Measurements from ENCODE around the gene CCL21.
"Not testable (repeated sequence)": the region's sequence is repeated elsewhere in the genome, so short reads cannot be mapped to it uniquely, and the experiment has no call there.

CCL21 gene, protein sequence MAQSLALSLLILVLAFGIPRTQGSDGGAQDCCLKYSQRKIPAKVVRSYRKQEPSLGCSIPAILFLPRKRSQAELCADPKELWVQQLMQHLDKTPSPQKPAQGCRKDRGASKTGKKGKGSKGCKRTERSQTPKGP
- total RNA-seq = 0 reads per million in 9 experiments

GRCh38 chr9:34710023-34710422 lies at the start of gene CCL21:
CCL21 (minus strand) TSS chr9:34710136; CDS start chr9:34710066, 70 bp downstream.
- ATAC-seq (replicated peaks) = no peak
- no peaks in the 10 kb centered on the region for H3K9me3 Mint-ChIP-seq
- no peaks in the 10 kb centered on the region for H3K36me3 Mint-ChIP-seq (ENCODE audit: insufficient read depth)
- DNase-seq = no peak
- H3K27ac Mint-ChIP-seq = no peak within 1 kb of the TSS
- peaks cover 20 to 33% of the 10 kb centered on the region in 2 donors for H3K27me3 Mint-ChIP-seq
- H3K4me3 Mint-ChIP-seq = no peak within 1 kb of the TSS
- H3K4me1 Mint-ChIP-seq (ENCODE audit: low read depth in 2 of 2) = no peaks in the 10 kb centered on the region

GRCh38 chr9:34759432-34760134 lies 49.6 kb upstream of the CCL21 start:
- Mint-ChIP-seq H3K4me3 (no peak overlapping the region), H3K9me3 (no peaks in the 10 kb centered on the region), H3K36me3 (ENCODE audit: insufficient read depth) (no peaks in the 10 kb centered on the region), H3K27me3 (peaks cover 40 to 60% of the 10 kb centered on the region in 2 donors), H3K27ac (no peak overlapping the region), H3K4me1 (ENCODE audit: low read depth in 2 of 2) (peaks cover 1 to 2% of the 10 kb centered on the region in 2 donors)
- DNase-seq (no peak), ATAC-seq (replicated peaks) (no peak)

DNA sequence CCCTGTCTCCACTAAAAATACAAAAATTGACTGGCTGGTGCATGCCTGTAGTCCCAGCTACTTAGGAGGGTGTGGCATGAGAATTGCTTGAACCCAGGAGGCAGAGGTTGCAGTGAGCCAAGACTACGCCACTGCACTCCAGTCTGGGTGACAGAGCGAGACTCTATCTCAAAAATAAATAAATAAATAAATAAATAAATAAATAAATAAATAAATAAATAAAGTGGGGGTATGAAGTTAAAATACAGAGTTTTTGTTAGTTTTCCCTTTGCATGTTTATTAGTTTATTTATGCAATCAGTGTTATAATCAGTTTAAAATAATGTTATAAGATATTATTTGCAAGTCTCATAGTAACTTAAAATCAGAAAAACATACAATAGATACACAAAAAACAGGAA lies 40.4 kb upstream of the CCL21 start:
- not testable (repeated sequence) for DNase-seq; H3K36me3 Mint-ChIP-seq (ENCODE audit: insufficient read depth); H3K4me1 Mint-ChIP-seq (ENCODE audit: low read depth in 2 of 2); H3K4me3 Mint-ChIP-seq; H3K9me3 Mint-ChIP-seq; H3K27ac Mint-ChIP-seq; ATAC-seq (replicated peaks)
- peaks cover 20 to 62% of the 10 kb centered on the region in 2 donors for H3K27me3 Mint-ChIP-seq

GRCh38 chr9:34746526-34746925 lies 36.6 kb upstream of the CCL21 start:
- H3K4me3 Mint-ChIP-seq = no peak overlapping the region
- H3K36me3 Mint-ChIP-seq (ENCODE audit: insufficient read depth) = no peaks in the 10 kb centered on the region
- no peaks in the 10 kb centered on the region for H3K4me1 Mint-ChIP-seq (ENCODE audit: low read depth in 2 of 2)
- no peak overlapping the region for H3K27ac Mint-ChIP-seq
- H3K27me3 Mint-ChIP-seq = peaks cover 33 to 66% of the 10 kb centered on the region in 2 donors
- DNase-seq (no peak), ATAC-seq (replicated peaks) (no peak)
- H3K9me3 Mint-ChIP-seq = no peaks in the 10 kb centered on the region

- Mint-ChIP-seq H3K9me3 (no peaks in the 10 kb centered on the region), H3K4me3 (no peak overlapping the region), H3K36me3 (ENCODE audit: insufficient read depth) (no peaks in the 10 kb centered on the region), H3K27ac (no peak overlapping the region), H3K4me1 (ENCODE audit: low read depth in 2 of 2) (no peaks in the 10 kb centered on the region), H3K27me3 (peaks cover 48 to 55% of the 10 kb centered on the region in 2 donors)
- ATAC-seq (replicated peaks) (no peak), DNase-seq (no peak)
Measured at GRCh38 chr9:34744295-34745221, 34.6 kb upstream of the CCL21 start.

- Mint-ChIP-seq H3K4me1 (ENCODE audit: low read depth in 2 of 2) (no peaks in the 10 kb centered on the region), H3K27me3 (peaks cover 54 to 58% of the 10 kb centered on the region in 2 donors), H3K36me3 (ENCODE audit: insufficient read depth) (no peaks in the 10 kb centered on the region), H3K27ac (no peak overlapping the region), H3K9me3 (no peaks in the 10 kb centered on the region), H3K4me3 (no peak overlapping the region)
- no peak for ATAC-seq (replicated peaks)
- DNase-seq = no peak
Measured at GRCh38 chr9:34742710-34743109, 32.8 kb upstream of the CCL21 start.

DNA sequence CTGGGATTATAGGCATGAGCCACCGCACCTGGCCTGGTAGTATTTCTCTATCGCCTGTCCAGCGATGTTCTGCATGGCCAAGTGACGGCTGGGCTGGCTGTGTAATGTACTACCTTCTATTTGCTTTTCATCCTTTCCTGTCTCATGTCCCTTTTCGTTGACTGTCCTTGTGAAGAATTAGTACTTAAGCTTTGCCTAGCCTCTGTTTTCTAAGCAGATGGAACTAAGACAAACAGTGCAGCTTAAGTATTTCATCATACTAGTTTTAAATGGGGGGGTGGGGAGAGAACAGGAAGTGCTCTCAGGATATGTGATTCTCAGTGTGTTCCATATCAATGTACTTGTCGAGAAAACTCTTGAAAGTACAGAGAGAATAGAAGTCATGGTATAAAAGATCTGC lies 31.7 kb upstream of the CCL21 start:
- peaks cover 46 to 62% of the 10 kb centered on the region in 2 donors for H3K27me3 Mint-ChIP-seq
- ATAC-seq (replicated peaks) (no peak), DNase-seq (no peak)
- no peaks in the 10 kb centered on the region for H3K9me3 Mint-ChIP-seq
- H3K36me3 Mint-ChIP-seq (ENCODE audit: insufficient read depth) = no peaks in the 10 kb centered on the region
- no peak overlapping the region for H3K27ac Mint-ChIP-seq
- no peak overlapping the region for H3K4me3 Mint-ChIP-seq
- no peaks in the 10 kb centered on the region for H3K4me1 Mint-ChIP-seq (ENCODE audit: low read depth in 2 of 2)

- H3K36me3 Mint-ChIP-seq (ENCODE audit: insufficient read depth); H3K27ac Mint-ChIP-seq; H3K9me3 Mint-ChIP-seq; H3K4me3 Mint-ChIP-seq; DNase-seq; H3K4me1 Mint-ChIP-seq (ENCODE audit: low read depth in 2 of 2); ATAC-seq (replicated peaks): not testable (repeated sequence)
- peaks cover 54 to 59% of the 10 kb centered on the region in 2 donors for H3K27me3 Mint-ChIP-seq
Measured at GRCh38 chr9:34740176-34740575, 30.2 kb upstream of the CCL21 start.

DNA sequence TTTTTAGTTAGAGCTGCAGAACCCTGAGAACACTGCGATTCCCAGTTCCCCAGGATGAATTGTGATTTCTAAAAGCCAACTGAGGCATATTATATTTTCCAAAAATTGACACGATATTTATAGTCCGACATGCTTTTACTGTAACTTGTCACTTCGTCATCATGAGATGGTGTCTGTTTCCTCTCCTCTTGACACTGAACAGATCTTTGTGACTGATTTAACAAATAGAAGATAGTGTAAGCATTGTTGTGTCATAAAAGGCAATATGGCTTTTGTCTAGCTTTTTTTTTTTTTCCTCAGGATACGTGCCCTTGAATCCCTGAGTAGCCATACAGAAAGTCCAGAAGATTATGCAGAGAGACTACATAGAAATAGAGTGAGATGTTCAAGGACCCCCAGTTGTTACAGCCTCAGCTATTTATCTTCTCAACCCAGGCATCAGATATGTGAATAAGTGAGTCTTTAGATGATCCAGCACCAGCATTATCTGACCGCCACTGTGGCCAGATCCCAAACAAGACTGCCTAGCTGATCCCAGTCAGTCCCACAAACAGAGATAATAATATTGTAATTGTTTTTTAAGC lies 27.8 kb upstream of the CCL21 start:
- DNase-seq = no peak
- no peaks in the 10 kb centered on the region for H3K36me3 Mint-ChIP-seq (ENCODE audit: insufficient read depth)
- no peak for ATAC-seq (replicated peaks)
- no peak overlapping the region for H3K27ac Mint-ChIP-seq
- no peaks in the 10 kb centered on the region for H3K9me3 Mint-ChIP-seq
- H3K4me1 Mint-ChIP-seq (ENCODE audit: low read depth in 2 of 2) = no peaks in the 10 kb centered on the region
- peaks cover 39 to 44% of the 10 kb centered on the region in 2 donors for H3K27me3 Mint-ChIP-seq
- no peak overlapping the region for H3K4me3 Mint-ChIP-seq

GRCh38 chr9:34734720-34735119 lies 24.8 kb upstream of the CCL21 start:
- ATAC-seq (replicated peaks) (no peak), DNase-seq (no peak)
- Mint-ChIP-seq H3K36me3 (ENCODE audit: insufficient read depth) (no peaks in the 10 kb centered on the region), H3K27ac (no peak overlapping the region), H3K27me3 (peaks cover 24 to 30% of the 10 kb centered on the region in 2 donors), H3K4me1 (ENCODE audit: low read depth in 2 of 2) (no peaks in the 10 kb centered on the region), H3K4me3 (no peak overlapping the region), H3K9me3 (no peaks in the 10 kb centered on the region)

DNA sequence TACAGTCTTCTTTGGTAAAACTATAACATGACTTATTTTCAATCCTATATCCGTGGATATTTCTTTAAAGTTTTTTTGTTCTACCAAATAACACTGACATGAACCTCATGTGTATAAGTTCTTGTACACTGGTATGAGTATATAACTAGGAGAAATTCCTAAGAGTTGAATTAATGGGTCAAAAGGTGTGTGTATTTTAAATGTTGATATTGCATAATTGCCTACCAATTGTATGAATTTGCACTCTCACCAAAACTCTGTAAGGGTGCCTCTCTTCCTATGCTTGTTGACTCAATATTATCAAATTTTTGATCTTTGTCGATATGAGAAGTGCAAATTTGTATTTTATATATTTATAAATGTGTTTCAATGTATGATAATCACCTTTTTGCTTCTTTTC lies 22.9 kb upstream of the CCL21 start:
- no peaks in the 10 kb centered on the region for H3K4me1 Mint-ChIP-seq (ENCODE audit: low read depth in 2 of 2)
- H3K27ac Mint-ChIP-seq = no peak overlapping the region
- H3K36me3 Mint-ChIP-seq (ENCODE audit: insufficient read depth) = no peaks in the 10 kb centered on the region
- no peaks in the 10 kb centered on the region for H3K9me3 Mint-ChIP-seq
- ATAC-seq (replicated peaks) = no peak
- H3K27me3 Mint-ChIP-seq = peaks cover 6 to 14% of the 10 kb centered on the region in 2 donors
- H3K4me3 Mint-ChIP-seq = no peak overlapping the region
- DNase-seq = no peak

DNA sequence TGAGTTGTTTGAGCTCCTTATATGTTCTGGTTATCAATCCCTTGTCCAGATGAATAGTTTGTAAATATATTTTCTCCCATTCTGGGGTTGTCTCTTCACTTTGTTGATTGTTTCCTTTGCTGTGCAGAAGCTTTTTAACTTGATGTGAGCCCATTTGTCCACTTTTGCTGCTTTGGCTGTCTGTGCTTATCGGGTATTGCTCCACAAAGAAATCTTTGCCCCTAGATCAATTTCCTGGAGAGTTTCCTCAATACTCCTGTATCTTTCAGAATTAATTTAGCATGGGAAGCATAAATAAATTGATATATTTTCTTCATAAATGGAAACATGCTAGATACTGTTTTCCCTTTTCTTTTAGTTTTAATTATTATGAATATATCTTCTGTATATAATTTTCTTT lies 22.5 kb upstream of the CCL21 start:
- H3K4me3 Mint-ChIP-seq = no peak overlapping the region
- no peak overlapping the region for H3K27ac Mint-ChIP-seq
- no peaks in the 10 kb centered on the region for H3K9me3 Mint-ChIP-seq
- no peaks in the 10 kb centered on the region for H3K36me3 Mint-ChIP-seq (ENCODE audit: insufficient read depth)
- H3K4me1 Mint-ChIP-seq (ENCODE audit: low read depth in 2 of 2) = no peaks in the 10 kb centered on the region
- H3K27me3 Mint-ChIP-seq = peaks cover 2 to 10% of the 10 kb centered on the region in 2 donors
- ATAC-seq (replicated peaks) (no peak), DNase-seq (no peak)

- Mint-ChIP-seq H3K27me3 (peaks cover 16 to 25% of the 10 kb centered on the region in 2 donors), H3K27ac (no peak overlapping the region), H3K36me3 (ENCODE audit: insufficient read depth) (no peaks in the 10 kb centered on the region), H3K9me3 (no peaks in the 10 kb centered on the region), H3K4me1 (ENCODE audit: low read depth in 2 of 2) (no peaks in the 10 kb centered on the region), H3K4me3 (no peak overlapping the region)
- ATAC-seq (replicated peaks) = no peak
- no peak for DNase-seq
Measured at GRCh38 chr9:34723141-34723540, 13.2 kb upstream of the CCL21 start.

All from effector memory CD8-positive, alpha-beta T cell (primary cell).